Keratinocyte (primary cell): ENCODE measurements around the gene GOLGA8T.
"Not testable (repeated sequence)": the region's sequence is repeated elsewhere in the genome, so short reads cannot be mapped to it uniquely, and the experiment has no call there.

Source experiments
- CTCF ChIP-seq, 3 experiments: IDR thresholded peaks in 1 of 3; conservative IDR thresholded peaks in 1 of 3; optimal IDR thresholded peaks in 1 of 3; 2 replicates in 2 of 3; 3 replicates in 1 of 3; pipeline versions ENCODE3 to v1.5.1; 2011; ENCODE audit warnings: low read length in 3 of 3, mild to moderate bottlenecking in 3 of 3, moderate library complexity in 2 of 3, control low read depth in 1 of 3, inconsistent platforms in 1 of 3; ENCODE audit not compliant: insufficient read depth in 2 of 3; ENCODE audit errors: extremely low read depth in 1 of 3
- EZH2 ChIP-seq: IDR thresholded peaks from one replicate; pipeline ENCODE4 v1.6.1; 2012; ENCODE audit warnings: inconsistent platforms, mild to moderate bottlenecking, low read length, moderate library complexity

GRCh38 chr15:30167886-30168285, 33.0 kb downstream of the GOLGA8T start:
- TF ChIP-seq EZH2; CTCF (optimal IDR thresholded peaks at IDR 0.05 in 1 of 3, IDR thresholded peaks at IDR 0.05 in 1 of 3, conservative IDR thresholded peaks at IDR 0.05 in 1 of 3; ENCODE audit: extremely low read depth in 1 of 3, insufficient read depth in 2 of 3, low read length in 3 of 3): not testable (repeated sequence)
